IPS-18c (cell line): Measurements from ENCODE around the gene SAMM50.

Experiments used
- H3K4me3 ChIP-seq: 2 replicates; pipeline ENCODE4 v1.7.0; 2013; ENCODE audit warnings: low read depth, mild to moderate bottlenecking, low read length, moderate library complexity; ENCODE audit not compliant: insufficient read depth
- H3K9me3 ChIP-seq: one replicate; pipeline ENCODE4 v1.6.1; 2013; ENCODE audit warnings: mild to moderate bottlenecking, low read length, moderate library complexity; ENCODE audit not compliant: control insufficient read depth, insufficient read depth

Gene SAMM50

DNA sequence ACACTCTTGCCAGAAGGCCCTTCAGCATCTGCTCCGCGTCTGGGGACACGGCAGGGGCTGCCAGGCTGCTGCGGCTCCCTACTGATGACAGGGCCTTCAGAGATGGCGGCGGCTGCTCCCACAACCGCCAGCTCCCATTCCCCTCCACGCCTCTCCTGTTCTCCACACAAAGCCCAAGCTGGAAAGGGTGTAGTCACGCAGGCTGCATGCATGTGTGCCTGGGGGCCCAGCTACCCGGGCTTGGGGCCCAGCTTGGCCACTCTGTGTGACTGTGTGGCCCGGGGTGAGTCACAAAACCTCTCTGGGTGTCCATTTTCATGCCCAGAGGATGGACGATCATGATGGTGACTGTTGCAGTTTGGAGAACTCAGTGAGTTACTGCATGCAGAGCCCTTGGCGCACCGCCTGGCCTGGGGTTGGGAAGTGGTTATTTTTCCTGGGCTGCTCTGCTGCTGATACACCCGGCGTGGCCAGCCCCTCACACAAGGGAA, 37.1 kb downstream of the SAMM50 start:
- Histone ChIP-seq H3K4me3 (no peak overlapping the region), H3K9me3 (no peaks in the 10 kb centered on the region)

DNA sequence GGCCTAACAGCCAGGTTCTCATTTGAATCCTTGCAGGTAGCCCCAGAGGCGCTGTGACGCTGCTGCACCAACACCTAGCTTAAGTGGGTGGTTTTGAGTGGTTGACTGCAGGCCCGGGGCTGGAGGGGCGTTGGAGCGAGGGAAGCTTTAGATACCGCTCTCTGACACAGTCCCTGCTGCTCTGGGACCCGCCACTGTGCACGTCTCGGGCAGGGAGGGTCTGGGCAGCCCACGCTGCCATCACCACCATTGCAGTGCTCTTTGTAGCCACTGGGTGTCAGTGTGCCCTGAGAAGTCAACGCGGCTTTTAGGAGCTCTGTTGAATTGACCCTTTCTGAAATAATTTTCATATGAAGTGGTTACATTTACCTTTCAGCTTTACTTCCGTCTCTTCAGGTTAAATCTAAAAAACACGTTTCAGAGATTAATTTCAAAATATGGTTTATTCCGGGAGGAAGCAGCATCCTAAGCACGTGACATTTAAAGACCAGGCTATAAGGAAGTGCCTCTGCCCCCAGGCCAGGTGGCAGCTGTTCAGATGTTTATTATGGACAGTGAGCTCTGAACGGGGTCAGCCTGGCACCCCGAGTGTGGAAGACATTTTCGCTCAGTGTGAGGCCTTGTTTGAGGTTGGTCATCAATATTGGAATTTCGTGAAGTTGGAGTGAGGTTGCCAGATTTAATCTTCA, 38.0 kb downstream of the SAMM50 start:
- H3K4me3 ChIP-seq = no peak overlapping the region

DNA sequence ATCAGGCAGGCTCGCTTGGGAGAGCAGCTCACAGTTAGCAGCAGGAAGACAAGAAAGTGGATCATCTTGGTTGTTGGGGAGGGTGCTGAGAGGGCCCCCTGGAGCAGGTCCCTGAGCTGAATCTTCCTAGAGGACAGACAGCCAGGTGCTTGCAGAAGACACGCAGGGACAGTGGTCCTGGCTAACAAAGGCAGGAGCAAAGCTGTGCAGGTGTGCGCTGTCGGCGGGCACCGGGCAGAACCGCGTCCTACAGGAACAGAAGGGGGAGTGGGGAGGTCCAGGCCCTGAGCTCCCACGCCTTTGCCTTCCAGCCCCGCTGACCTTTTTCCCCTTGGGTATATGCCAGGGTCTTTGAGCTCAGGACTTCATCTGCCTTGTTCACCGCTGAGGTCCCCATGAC, 38.8 kb downstream of the SAMM50 start:
- Histone ChIP-seq H3K9me3 (no peaks in the 10 kb centered on the region), H3K4me3 (no peak overlapping the region)

More for the DNA sequence above, 38.0 kb downstream of the SAMM50 start:
- H3K9me3 ChIP-seq = no peaks in the 10 kb centered on the region

DNA sequence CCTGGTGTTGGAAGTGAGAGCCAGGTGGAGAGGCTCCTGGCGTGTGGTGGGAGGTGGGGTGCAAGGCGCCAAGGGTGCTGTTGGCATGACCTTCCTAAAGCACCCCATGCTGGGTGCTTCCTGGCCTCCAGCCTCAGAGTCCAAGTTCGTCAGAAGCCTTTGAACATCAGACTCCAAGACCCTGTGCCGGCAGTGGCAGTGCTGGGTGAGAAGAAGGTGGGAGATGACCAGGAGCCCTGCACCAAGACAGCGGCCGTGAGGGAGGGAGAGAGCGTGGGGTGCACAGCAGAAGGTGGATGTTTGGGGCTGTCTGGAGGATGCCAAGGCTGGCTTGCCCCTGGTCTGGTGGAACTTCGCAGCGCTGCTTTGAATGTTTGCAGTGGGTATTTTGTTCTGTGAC, 39.2 kb downstream of the SAMM50 start:
- Histone ChIP-seq H3K9me3 (no peaks in the 10 kb centered on the region), H3K4me3 (no peak overlapping the region)

DNA sequence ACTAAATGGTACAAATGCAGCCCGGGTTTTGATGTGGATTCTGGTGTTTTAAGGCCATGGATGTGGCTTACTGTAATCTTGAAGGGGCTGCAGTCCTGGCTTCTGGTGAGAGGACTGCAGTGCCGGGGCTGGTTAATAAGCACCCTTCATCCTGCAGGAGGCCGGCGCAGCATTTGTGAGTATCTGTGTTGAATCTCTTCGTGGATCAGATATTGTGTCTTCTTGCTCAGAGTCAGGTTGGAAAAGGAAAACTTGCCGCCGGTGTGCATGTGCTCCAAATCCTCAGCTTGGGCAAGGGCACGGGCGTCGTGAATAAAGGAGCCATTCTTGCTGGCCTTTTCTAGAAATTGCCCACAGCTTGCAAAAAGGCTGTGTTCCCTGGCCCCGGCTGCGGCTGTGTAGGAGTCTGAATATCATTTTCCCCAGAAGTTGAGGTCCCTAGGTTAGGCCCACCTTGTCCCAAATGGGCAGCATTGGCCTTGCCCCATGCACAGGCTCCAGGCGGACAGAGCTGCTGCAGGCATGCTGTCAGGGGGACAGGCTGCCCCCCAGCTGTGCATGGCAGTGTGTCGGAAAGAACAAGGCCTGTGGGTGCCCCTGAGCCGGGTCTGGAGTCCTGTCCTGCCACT, 39.9 kb downstream of the SAMM50 start:
- no peak overlapping the region for H3K4me3 ChIP-seq
- H3K9me3 ChIP-seq = no peaks in the 10 kb centered on the region

DNA sequence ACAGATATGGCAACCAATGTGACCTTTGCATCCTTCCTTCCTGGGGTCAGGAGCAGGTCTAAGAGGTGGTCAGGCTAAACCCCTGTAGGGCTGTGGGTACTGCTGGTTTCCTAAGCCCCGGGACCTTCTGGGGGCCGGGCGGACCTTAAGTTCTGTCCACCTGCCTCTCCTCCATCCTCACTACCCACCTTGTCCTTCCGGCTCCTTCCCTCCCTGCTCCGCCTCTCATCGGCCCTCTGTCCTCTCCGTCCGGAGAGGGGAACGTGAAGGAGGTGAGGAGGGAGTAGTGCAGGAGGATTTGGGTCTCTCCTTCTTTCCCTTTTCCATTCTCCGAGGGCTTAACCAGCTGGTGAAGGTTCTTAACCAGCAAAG, 40.5 kb downstream of the SAMM50 start:
- H3K4me3 ChIP-seq = no peak overlapping the region
- no peaks in the 10 kb centered on the region for H3K9me3 ChIP-seq

DNA sequence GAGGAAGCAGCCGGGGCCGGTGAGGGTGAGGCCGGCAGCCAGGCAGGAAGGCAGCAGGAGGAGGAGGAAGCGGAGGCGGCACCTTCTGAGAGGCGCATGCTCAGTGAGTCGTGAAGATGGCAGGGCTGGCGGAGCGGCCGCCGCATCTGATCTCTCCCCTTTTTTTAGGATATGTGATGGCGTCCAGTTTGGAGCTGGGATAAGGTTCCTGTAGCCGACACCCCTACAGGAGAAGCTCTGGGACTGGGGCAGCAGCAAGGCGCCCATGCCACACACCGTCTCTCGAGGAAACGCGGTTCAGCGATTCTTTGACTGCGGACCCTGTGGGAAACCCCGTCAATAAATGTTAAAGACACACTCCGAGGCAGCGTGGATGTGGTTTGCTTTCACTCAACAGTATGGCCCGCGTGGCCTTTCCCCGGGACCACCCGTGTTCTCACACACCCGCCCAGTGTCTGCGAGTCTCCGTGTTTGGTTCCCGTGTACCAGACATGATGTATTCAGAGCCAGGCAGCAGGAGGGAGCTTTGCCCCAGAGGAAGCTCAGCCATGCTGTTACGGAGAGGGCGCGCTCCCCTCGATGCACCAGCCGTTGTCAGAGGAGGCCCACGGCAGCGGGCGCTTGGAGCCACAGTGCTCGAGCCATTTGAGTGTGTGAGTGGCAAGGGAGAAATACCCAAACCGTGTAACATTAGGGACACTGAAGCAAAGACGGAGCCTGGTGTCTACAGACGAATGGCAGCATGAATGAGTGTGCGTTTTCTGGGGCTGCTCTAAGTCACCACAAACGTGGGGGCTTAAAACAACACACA, 41.1 kb downstream of the SAMM50 start:
- Histone ChIP-seq H3K4me3 (no peak overlapping the region), H3K9me3 (no peaks in the 10 kb centered on the region)

DNA sequence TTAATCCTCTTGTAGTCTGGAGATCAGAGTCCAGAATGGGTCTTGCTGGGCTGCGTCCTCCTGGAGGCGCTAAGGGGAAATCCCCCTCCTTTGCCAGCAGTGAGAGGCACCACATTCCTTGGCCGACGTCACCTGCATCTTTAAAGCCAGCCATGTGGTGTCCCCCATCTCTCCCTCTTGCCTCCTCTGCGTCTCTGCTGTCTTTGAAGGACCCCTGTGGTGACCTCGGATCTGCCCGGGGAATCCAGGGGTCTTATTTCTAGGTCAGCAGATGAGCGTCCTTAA, 41.7 kb downstream of the SAMM50 start:
- Histone ChIP-seq H3K4me3 (no peak overlapping the region), H3K9me3 (no peaks in the 10 kb centered on the region)

DNA sequence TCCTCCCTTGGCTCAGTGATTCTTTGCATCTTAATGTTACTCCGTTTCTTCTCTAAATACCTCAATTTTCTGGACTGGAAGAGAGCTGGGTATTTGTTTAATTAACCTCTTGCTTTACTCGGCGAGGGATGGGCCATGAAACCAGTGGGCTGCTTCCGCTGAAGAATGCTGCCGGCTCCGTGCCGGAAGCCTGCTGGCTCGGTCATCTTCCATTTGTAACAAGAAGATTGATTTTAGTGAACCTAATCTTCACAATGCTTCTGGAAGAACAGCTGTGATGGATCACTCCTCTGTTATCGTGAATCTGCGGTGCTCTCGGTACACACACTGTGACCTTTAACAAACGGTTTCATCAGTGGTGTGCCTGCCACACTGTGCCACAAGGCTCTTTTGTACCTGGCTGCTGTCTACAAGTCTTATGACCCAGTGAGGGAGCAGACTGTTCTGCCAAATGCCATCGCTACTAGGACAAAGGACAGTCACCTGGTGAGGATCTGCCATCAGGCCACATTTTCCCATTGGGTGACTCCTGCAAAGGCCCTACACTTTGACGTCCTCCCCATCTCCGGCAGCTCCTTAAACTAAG, 43.5 kb downstream of the SAMM50 start:
- Histone ChIP-seq H3K4me3 (no peak overlapping the region), H3K9me3 (no peaks in the 10 kb centered on the region)

DNA sequence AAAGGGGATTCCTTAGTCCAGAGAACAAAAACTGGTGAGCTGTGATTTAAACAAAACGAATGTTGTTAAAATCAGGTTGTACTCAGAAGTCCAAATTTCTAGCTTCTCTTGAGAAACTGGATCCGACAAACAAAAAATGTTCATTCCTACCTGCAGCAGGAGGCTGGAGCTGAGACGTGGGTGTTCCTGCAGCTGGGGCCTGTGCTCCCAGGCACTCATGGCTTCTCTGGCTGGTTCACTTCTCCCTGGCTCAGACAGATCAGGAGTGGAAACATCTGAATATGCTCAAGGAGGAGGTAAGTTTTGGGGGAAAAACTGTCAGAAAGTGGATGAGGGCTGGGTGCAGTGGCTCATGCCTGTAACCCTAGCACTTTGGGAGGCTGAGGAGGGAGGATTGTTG, 44.1 kb downstream of the SAMM50 start:
- no peaks in the 10 kb centered on the region for H3K9me3 ChIP-seq
- H3K4me3 ChIP-seq = no peak overlapping the region

DNA sequence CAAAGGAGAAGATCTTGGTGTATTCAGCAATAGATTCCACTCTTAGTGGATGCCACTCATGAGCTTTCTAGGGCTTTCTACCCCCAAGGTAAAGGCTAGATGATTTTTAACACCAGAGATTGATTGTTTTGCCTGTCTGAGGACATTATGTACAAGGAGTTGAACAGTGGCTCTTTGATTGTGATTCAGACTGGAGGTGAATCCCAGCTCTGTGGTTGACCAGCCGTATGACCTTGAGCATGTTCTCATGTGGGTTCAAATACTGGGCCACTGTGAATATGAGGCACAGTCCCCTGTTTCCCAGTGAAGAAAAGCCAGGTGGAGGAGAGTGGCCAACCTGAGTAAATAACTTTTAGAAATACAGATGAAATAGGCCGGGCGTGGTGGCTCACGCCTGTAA, 44.9 kb downstream of the SAMM50 start:
- Histone ChIP-seq H3K9me3 (no peaks in the 10 kb centered on the region), H3K4me3 (no peak overlapping the region)

DNA sequence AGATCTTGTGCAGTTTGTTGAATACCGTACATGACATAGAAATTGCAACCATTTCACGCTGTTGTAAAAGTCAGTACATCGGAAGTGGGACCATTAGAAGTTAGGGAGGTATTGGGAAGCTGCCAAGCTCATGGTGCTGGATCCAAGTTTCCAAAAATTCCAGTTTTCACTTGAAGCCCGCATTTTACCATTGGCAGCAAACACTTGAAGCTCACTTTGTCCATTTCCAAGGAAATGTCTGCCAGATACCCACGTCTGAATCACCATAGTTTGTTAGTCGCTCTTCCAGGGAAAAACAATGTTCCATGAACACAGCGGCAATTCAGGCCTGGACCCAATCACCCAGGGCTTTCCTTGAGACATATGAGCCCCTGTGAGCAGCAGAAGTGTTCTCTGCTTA, 46.3 kb downstream of the SAMM50 start:
- Histone ChIP-seq H3K9me3 (peaks cover 2% of the 10 kb centered on the region), H3K4me3 (no peak overlapping the region)

DNA sequence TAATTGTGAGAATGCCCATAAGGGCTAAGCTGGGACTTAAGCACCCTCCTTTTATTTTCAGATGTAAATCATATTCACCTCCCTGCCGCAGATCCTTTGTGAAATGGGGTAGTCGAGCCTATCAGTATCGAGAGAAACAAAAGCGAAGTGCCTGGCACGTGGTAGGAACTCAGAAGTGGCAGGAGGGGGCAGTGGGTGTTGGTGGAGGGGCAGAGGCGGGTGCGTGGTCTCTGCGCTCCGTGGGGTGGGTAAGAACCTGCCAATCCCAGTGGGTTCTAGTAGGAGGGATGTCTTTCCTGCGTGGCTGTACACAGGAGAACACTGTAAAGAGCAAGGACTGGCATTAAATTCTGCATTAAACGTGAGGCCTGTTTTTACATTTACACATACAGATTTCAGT, 47.1 kb downstream of the SAMM50 start:
- H3K9me3 ChIP-seq = peaks cover 2% of the 10 kb centered on the region
- H3K4me3 ChIP-seq = no peak overlapping the region

DNA sequence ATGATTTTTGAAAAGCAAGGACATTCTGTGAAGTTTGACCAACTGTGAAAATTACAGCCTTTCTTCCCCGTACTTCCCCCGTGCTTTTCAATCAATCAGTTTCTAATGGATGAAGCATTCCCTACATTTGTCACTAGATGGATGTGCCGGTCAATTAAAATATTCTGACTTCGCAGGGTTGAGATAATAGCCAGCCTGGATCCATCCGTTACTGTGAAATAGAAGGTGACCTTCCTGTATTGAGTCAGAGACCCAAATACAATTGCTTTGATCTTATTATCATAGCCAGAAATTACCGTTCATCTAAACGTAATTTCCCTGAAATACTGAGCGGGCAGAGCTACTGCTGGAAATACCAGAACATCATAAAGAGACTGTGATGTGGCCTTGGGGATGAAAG, 47.8 kb downstream of the SAMM50 start:
- Histone ChIP-seq H3K4me3 (no peak overlapping the region), H3K9me3 (peaks cover 2% of the 10 kb centered on the region)

DNA sequence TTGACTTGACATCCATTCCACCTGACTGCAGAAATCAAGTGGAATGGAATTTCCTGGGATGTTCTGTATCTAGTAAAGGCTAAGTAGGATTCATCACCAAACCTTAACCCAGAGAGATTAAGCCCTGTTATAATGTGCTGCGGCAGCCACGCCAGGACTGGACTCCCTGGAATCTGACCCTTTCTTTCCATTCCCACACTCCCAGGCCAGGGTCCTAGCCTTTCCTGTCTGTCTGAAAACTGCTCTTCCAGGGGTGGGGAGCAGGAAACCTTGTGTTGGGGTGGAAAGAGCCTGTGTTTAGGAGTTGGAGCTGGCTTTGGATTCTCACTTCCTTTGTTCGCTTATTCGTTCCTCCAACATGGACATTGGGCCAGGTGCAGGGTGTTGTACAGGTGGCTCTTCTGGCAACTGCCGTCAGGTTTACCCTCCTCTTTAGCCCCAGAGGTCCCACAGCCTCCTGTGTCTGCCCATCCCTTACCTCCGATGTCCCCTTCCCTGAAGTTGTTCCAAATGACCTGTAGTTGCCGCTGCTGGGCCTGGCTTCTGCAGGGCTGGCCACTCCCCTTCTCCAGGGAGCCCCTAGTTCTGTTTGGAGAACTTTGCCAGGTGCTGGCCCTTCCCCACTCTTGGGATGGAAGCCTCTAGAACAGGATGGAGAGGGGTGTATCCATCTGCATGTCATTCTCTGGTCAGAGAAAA, 48.3 kb downstream of the SAMM50 start:
- H3K9me3 ChIP-seq = peaks cover 2% of the 10 kb centered on the region
- H3K4me3 ChIP-seq = no peak overlapping the region

DNA sequence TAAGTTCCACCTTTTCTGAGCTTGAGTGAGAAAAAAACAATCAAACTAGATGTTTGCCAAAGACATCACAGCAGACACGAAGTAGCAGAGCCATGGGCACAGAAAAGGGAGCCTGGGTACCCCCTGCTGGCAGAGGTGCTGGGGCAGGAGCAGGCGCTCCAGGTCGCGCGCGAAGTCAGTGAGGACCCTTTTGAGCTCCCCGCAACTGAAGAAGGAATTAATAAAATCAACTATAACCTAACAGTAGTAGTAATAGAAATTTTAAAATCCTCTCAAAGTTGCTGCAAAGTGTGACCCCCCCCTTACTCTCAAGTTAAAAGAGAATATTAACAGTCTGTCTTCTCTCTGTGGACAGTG, 48.8 kb downstream of the SAMM50 start:
- peaks cover 2% of the 10 kb centered on the region for H3K9me3 ChIP-seq
- no peak overlapping the region for H3K4me3 ChIP-seq

DNA sequence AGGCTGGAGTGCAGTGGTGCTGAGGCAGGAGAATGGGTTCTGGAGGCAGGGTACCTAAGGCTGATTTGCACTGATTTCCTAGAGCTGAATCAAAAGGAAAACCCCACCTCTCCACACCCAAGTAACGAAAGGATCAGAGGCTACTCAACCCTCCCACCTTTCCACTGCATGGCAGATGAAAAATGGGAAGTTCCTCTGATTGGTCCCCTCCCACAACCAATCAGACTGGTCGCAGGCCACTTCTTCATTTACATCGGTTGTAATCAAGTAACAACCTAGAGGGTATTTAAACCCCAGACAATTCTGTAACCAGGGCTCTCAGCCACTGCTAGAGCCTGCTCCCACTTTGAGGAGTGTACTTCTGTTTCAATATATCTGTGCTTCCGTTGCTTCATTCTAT, 50.3 kb downstream of the SAMM50 start:
- H3K9me3 ChIP-seq = peaks cover 2% of the 10 kb centered on the region
- no peak overlapping the region for H3K4me3 ChIP-seq
